Measurements from ENCODE around the gene PPP1R14C. TPM values are rescaled to one million over a fixed set of nuclear protein-coding genes. Genes with fewer than 3 reads are reported as not detected.

Gene PPP1R14C
- total and polyA plus RNA-seq, 2 experiments from 2014 or later = 2.1 to 5.2 TPM

DNA sequence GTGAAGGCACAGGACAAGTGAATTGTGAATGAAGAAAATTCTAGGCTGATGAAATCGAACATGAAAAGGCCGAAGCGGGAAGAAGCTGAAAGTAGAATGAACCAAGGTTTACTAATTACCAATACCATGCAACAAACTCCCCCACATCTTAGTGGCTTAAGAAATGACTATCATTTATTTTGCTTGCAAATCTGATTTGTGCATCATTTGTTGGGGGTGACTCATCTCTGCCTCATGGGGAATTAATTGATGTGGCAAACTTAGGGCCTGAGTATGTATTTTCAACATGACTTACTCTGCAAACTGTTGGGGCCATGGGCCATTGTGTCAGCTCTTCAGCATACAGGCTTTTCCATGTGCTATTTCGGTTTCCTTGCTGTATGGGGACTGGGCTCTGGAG lies 26.8 kb downstream of the PPP1R14C start:
- no peaks in the 10 kb centered on the region for H3K36me3 ChIP-seq (replicated peaks; ENCODE audit: insufficient read depth, low read depth)
- TF ChIP-seq EZH2 (IDR thresholded peaks at IDR 0.05; ENCODE audit: borderline replicate concordance) = no peak
- TF ChIP-seq EZH2phosphoT487 (IDR thresholded peaks at IDR 0.05; ENCODE audit: low read depth, severe bottlenecking, unreplicated experiment) = no peak
- TF ChIP-seq, protein P1, sequence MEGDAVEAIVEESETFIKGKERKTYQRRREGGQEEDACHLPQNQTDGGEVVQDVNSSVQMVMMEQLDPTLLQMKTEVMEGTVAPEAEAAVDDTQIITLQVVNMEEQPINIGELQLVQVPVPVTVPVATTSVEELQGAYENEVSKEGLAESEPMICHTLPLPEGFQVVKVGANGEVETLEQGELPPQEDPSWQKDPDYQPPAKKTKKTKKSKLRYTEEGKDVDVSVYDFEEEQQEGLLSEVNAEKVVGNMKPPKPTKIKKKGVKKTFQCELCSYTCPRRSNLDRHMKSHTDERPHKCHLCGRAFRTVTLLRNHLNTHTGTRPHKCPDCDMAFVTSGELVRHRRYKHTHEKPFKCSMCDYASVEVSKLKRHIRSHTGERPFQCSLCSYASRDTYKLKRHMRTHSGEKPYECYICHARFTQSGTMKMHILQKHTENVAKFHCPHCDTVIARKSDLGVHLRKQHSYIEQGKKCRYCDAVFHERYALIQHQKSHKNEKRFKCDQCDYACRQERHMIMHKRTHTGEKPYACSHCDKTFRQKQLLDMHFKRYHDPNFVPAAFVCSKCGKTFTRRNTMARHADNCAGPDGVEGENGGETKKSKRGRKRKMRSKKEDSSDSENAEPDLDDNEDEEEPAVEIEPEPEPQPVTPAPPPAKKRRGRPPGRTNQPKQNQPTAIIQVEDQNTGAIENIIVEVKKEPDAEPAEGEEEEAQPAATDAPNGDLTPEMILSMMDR (IDR thresholded peaks at IDR 0.05; ENCODE audit: poor library complexity) = no peak
- H4K20me1 ChIP-seq (ENCODE audit: insufficient read depth, poor library complexity, severe bottlenecking) = no peaks in the 10 kb centered on the region
- no peak overlapping the region for H3K27ac ChIP-seq
- 80% methylated on average over 4 of the region's 4 CpGs for WGBS (ENCODE audit: low lambda C conversion rate, missing lambda C conversion rate)
- no peak overlapping the region for H3K4me3 ChIP-seq
- H3K4me1 ChIP-seq (ENCODE audit: insufficient read depth) = no peaks in the 10 kb centered on the region
- no peaks in the 10 kb centered on the region for H3K9me3 ChIP-seq (ENCODE audit: low read depth)
- H3K4me2 ChIP-seq = no peak overlapping the region
- H3K9me2 ChIP-seq (replicated peaks; ENCODE audit: insufficient read depth) = no peaks in the 10 kb centered on the region
- no peaks in the 10 kb centered on the region for H3K79me2 ChIP-seq
- DNase-seq (ENCODE audit: low spot score) = no peak
- no peaks in the 10 kb centered on the region for H3K27me3 ChIP-seq
- no peak overlapping the region for H2AFZ ChIP-seq

DNA sequence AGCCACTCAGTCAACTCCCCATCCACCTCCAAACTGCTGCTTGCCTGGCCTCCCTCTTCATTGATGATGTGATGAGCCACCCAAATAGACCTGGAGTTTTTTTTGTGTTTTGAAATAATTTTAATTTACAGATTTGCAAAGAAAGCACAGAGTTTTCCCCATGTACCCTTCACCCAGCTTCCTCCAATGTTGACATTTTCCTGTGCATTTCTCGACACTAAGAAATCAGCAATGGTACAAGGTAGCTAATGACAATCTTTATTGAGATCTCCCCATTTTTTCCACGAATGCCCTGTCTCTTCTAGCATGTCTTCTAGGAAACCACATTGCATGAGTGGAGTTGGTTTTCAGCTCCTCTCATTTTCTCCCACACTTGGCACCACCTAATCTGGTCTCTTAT lies 30.1 kb downstream of the PPP1R14C start:
- Histone ChIP-seq H3K9me2 (replicated peaks; ENCODE audit: insufficient read depth) (no peaks in the 10 kb centered on the region), H3K27ac (no peak overlapping the region), H3K4me3 (no peak overlapping the region), H3K4me2 (no peak overlapping the region), H3K9me3 (ENCODE audit: low read depth) (no peaks in the 10 kb centered on the region), H3K27me3 (no peaks in the 10 kb centered on the region), H4K20me1 (ENCODE audit: insufficient read depth, poor library complexity, severe bottlenecking) (no peaks in the 10 kb centered on the region), H2AFZ (no peak overlapping the region), H3K79me2 (no peaks in the 10 kb centered on the region), H3K36me3 (replicated peaks; ENCODE audit: insufficient read depth, low read depth) (no peaks in the 10 kb centered on the region), H3K4me1 (ENCODE audit: insufficient read depth) (peaks cover 18% of the 10 kb centered on the region)
- no peak for DNase-seq (ENCODE audit: low spot score)
- TF ChIP-seq, protein P1 (IDR thresholded peaks at IDR 0.05; ENCODE audit: poor library complexity) = no peak
- TF ChIP-seq EZH2 (IDR thresholded peaks at IDR 0.05; ENCODE audit: borderline replicate concordance) (no peak), EZH2phosphoT487 (IDR thresholded peaks at IDR 0.05; ENCODE audit: low read depth, severe bottlenecking, unreplicated experiment) (no peak)
- 93% methylated on average over 2 of the region's 2 CpGs for WGBS (ENCODE audit: low lambda C conversion rate, missing lambda C conversion rate)

DNA sequence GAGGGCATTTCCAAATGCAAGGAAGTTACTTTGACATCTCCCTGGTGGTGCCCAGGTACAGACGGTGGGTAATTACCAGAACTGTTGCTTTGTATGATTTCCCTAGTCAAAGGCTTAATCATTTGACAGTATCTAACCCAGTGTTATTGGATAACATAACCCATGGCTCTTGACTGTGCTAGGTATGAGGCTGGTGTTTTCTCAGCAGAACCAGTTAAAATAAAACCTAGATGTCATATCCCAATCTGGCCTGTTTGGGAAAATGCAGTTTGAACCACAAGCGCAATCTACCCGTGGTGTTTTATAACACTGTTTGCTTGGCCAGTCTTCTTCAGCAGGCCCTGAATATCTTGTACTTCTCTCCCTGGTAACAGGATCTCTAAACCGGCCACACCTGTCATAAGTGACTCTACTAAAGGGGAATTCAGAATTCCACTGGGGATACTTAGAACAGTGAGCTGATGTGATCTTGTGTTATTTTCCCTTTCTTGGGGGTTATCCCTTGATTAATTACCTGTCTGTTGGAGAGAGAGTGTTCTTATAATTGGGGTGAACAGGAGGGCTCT lies 32.8 kb downstream of the PPP1R14C start:
- DNase-seq (ENCODE audit: low spot score) = no peak
- Histone ChIP-seq H4K20me1 (ENCODE audit: insufficient read depth, poor library complexity, severe bottlenecking) (no peaks in the 10 kb centered on the region), H3K4me2 (no peak overlapping the region), H3K27ac (peak overlapping the region; percentile 41), H3K4me1 (ENCODE audit: insufficient read depth) (peaks cover 22% of the 10 kb centered on the region), H2AFZ (no peak overlapping the region), H3K27me3 (no peaks in the 10 kb centered on the region), H3K9me2 (replicated peaks; ENCODE audit: insufficient read depth) (no peaks in the 10 kb centered on the region), H3K36me3 (replicated peaks; ENCODE audit: insufficient read depth, low read depth) (no peaks in the 10 kb centered on the region), H3K9me3 (ENCODE audit: low read depth) (no peaks in the 10 kb centered on the region), H3K79me2 (no peaks in the 10 kb centered on the region), H3K4me3 (no peak overlapping the region)
- WGBS (ENCODE audit: low lambda C conversion rate, missing lambda C conversion rate) = 75% methylated on average over 4 of the region's 4 CpGs
- TF ChIP-seq EZH2 (IDR thresholded peaks at IDR 0.05; ENCODE audit: borderline replicate concordance) = no peak
- TF ChIP-seq, protein P1 (IDR thresholded peaks at IDR 0.05; ENCODE audit: poor library complexity) = no peak
- no peak for TF ChIP-seq EZH2phosphoT487 (IDR thresholded peaks at IDR 0.05; ENCODE audit: low read depth, severe bottlenecking, unreplicated experiment)
